Keratinocyte (primary cell): Measurements from ENCODE around the gene RAVER1. TPM values are rescaled to one million over a fixed set of nuclear protein-coding genes. Genes with fewer than 3 reads are reported as not detected.

Source experiments
- DNase-seq: peaks from one replicate; pipeline ENCODE4 v3.0.0-alpha.2; 2011; ENCODE audit warnings: low read depth, missing footprints, low spot score
- FAIRE-seq: peaks from 2 replicates; lab custom pipeline; 2011; peaks lifted over from hg19 to GRCh38; lab: Jason Lieb, UNC
- H2AFZ ChIP-seq: 2 replicates; pipeline ENCODE4 v1.6.0; 2012; ENCODE audit warnings: low read length, control low read depth, inconsistent platforms; ENCODE audit not compliant: control insufficient read depth
- H3K27ac ChIP-seq: 2 replicates; pipeline ENCODE4 v1.5.1; 2011; ENCODE audit warnings: low read length; ENCODE audit not compliant: control insufficient read depth, insufficient read depth
- H3K27me3 ChIP-seq: 3 replicates; pipeline ENCODE4 v1.6.0; 2011; ENCODE audit warnings: low read length; ENCODE audit not compliant: control insufficient read depth, insufficient read depth; ENCODE audit errors: extremely low read depth
- H3K36me3 ChIP-seq, 2 experiments: 2 replicates in 1 of 2; 3 replicates in 1 of 2; pipeline ENCODE4 v1.5.1; 2011; ENCODE audit warnings: low read length in 2 of 2, mild to moderate bottlenecking in 1 of 2; ENCODE audit not compliant: control insufficient read depth in 2 of 2, insufficient read depth in 2 of 2; ENCODE audit errors: extremely low read depth in 1 of 2
- H3K4me1 ChIP-seq: 3 replicates; pipeline ENCODE4 v1.5.1; 2011; ENCODE audit warnings: low read length; ENCODE audit not compliant: control insufficient read depth, insufficient read depth; ENCODE audit errors: extremely low read depth
- H3K4me2 ChIP-seq: 3 replicates; pipeline ENCODE4 v1.6.0; 2011; ENCODE audit warnings: low read depth, low read length; ENCODE audit not compliant: control insufficient read depth, insufficient read depth; ENCODE audit errors: extremely low read depth
- H3K4me3 ChIP-seq, 3 experiments: fragments of 200-600 bp in 1 of 3; sonication (generic) in 1 of 3; 2 replicates in 2 of 3; 3 replicates in 1 of 3; pipeline ENCODE4 v1.5.1; 2011 to 2016; ENCODE audit warnings: low read length in 3 of 3, mild to moderate bottlenecking in 3 of 3, control low read depth in 2 of 3, inconsistent platforms in 1 of 3, low read depth in 1 of 3, mixed read lengths in 1 of 3, mixed run types in 1 of 3, moderate library complexity in 1 of 3; ENCODE audit not compliant: control insufficient read depth in 2 of 3, insufficient read depth in 2 of 3; ENCODE audit errors: extremely low read depth in 1 of 3
- H3K79me2 ChIP-seq: 2 replicates; pipeline ENCODE4 v1.6.0; 2012; ENCODE audit warnings: low read length; ENCODE audit not compliant: control insufficient read depth, insufficient read depth
- H3K9ac ChIP-seq: 3 replicates; pipeline ENCODE4 v1.6.0; 2011; ENCODE audit warnings: low read length; ENCODE audit not compliant: control insufficient read depth, insufficient read depth; ENCODE audit errors: extremely low read depth
- H3K9me1 ChIP-seq: 3 replicates; pipeline ENCODE4 v1.6.0; 2011; ENCODE audit warnings: low read length; ENCODE audit not compliant: control insufficient read depth, insufficient read depth; ENCODE audit errors: extremely low read depth
- H3K9me3 ChIP-seq: 2 replicates; pipeline ENCODE4 v1.5.1; 2012; ENCODE audit warnings: low read depth, low read length; ENCODE audit not compliant: control insufficient read depth
- H4K20me1 ChIP-seq: 3 replicates; pipeline ENCODE4 v1.6.0; 2011; ENCODE audit warnings: low read length; ENCODE audit not compliant: control insufficient read depth, insufficient read depth; ENCODE audit errors: extremely low read depth
- EZH2 ChIP-seq: IDR thresholded peaks from one replicate; pipeline ENCODE4 v1.6.1; 2012; ENCODE audit warnings: inconsistent platforms, mild to moderate bottlenecking, low read length, moderate library complexity
- dilution Hi-C: fragments of 300-500 bp; cut with MboI; formaldehyde crosslinking; loops from one replicate; pipeline ENCODE4 v1.7.0; 2020; ENCODE audit warnings: low sequenced_read_pairs; ENCODE audit not compliant: extremely low pct_ligation_motif_present
- polyA plus RNA-seq, 5 experiments: library from polyadenylated mRNA; depleted of rRNA in 3 of 5; stranded (reverse) in 3 of 5; stranded (forward) in 1 of 5; unstranded in 1 of 5; fragments of >200 nt; gene quantifications; 1 replicate in 1 of 5; 2 replicates in 3 of 5; 3 replicates in 1 of 5; pipeline versions ENCODE4 v1.2.1 to v1.2.3, GENCODE V29; 2011 to 2012; ENCODE audit warnings: missing spikeins in 2 of 5, low read depth in 1 of 5, low replicate concordance in 1 of 5
- TF ChIP-seq, protein P1 (sequence below), 3 experiments: IDR thresholded peaks in 1 of 3; conservative IDR thresholded peaks in 1 of 3; optimal IDR thresholded peaks in 1 of 3; 2 replicates in 2 of 3; 3 replicates in 1 of 3; pipeline versions ENCODE3 to v1.5.1; 2011; ENCODE audit warnings: low read length in 3 of 3, mild to moderate bottlenecking in 3 of 3, moderate library complexity in 2 of 3, control low read depth in 1 of 3, inconsistent platforms in 1 of 3; ENCODE audit not compliant: insufficient read depth in 2 of 3; ENCODE audit errors: extremely low read depth in 1 of 3

Gene RAVER1
- polyA plus RNA-seq, 1 donor (not counting 4 experiments of a cell fraction or from before 2014, with no cell fraction given), result 0.84 TPM

GRCh38 chr19:10321874-10322835, 11.2 kb downstream of the RAVER1 start:
- dilution Hi-C loops, result no loop called here
- DNase-seq (no peak), FAIRE-seq (no peak)
- H3K9me3 ChIP-seq, result no peaks in the 10 kb centered on the region
- no peak overlapping the region for H3K9ac ChIP-seq
- no peaks in the 10 kb centered on the region for H3K27me3 ChIP-seq
- H3K4me3 ChIP-seq, result no peak overlapping the region
- no peaks in the 10 kb centered on the region for H3K4me1 ChIP-seq
- no peaks in the 10 kb centered on the region for H3K9me1 ChIP-seq
- no peak overlapping the region for H3K4me2 ChIP-seq
- TF ChIP-seq EZH2, result no peak
- TF ChIP-seq, protein P1, sequence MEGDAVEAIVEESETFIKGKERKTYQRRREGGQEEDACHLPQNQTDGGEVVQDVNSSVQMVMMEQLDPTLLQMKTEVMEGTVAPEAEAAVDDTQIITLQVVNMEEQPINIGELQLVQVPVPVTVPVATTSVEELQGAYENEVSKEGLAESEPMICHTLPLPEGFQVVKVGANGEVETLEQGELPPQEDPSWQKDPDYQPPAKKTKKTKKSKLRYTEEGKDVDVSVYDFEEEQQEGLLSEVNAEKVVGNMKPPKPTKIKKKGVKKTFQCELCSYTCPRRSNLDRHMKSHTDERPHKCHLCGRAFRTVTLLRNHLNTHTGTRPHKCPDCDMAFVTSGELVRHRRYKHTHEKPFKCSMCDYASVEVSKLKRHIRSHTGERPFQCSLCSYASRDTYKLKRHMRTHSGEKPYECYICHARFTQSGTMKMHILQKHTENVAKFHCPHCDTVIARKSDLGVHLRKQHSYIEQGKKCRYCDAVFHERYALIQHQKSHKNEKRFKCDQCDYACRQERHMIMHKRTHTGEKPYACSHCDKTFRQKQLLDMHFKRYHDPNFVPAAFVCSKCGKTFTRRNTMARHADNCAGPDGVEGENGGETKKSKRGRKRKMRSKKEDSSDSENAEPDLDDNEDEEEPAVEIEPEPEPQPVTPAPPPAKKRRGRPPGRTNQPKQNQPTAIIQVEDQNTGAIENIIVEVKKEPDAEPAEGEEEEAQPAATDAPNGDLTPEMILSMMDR (optimal IDR thresholded peaks at IDR 0.05 in 1 of 3, IDR thresholded peaks at IDR 0.05 in 1 of 3, conservative IDR thresholded peaks at IDR 0.05 in 1 of 3; ENCODE audit: extremely low read depth in 1 of 3, insufficient read depth in 2 of 3, low read length in 3 of 3), result no peak
- H2AFZ ChIP-seq, result no peak overlapping the region
- no peaks in the 10 kb centered on the region for H3K79me2 ChIP-seq
- peaks cover 23 to 33% of the 10 kb centered on the region in 2 experiments for H3K36me3 ChIP-seq
- no peak overlapping the region for H3K27ac ChIP-seq
- H4K20me1 ChIP-seq, result no peaks in the 10 kb centered on the region

DNA sequence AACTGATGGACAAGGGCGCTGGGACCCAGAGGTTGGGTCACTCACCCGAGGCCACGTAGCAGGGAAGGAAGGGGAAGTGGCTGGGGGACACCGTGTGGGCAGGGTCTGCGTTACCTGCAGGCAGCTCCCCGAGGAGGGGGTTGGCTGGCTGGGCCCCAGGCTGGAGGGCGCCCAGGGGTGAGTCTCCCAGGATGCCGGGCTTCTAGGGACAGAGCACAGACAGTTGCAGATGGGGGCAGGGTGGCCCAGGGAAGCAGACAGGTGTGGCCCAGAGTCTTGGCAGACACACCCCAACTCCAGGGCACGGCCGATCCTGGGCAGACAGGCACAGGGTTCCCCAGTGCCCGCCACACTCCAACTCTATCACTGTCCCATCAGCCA, 11.9 kb downstream of the RAVER1 start:
- no peak overlapping the region for H3K27ac ChIP-seq
- no peaks in the 10 kb centered on the region for H3K9me1 ChIP-seq
- H3K9me3 ChIP-seq, result no peaks in the 10 kb centered on the region
- H4K20me1 ChIP-seq, result no peaks in the 10 kb centered on the region
- FAIRE-seq, result no peak
- H3K27me3 ChIP-seq, result no peaks in the 10 kb centered on the region
- H2AFZ ChIP-seq, result no peak overlapping the region
- no peak overlapping the region for H3K4me2 ChIP-seq
- H3K4me3 ChIP-seq, result no peak overlapping the region
- H3K9ac ChIP-seq, result no peak overlapping the region
- TF ChIP-seq, protein P1 (optimal IDR thresholded peaks at IDR 0.05 in 1 of 3, IDR thresholded peaks at IDR 0.05 in 1 of 3, conservative IDR thresholded peaks at IDR 0.05 in 1 of 3; ENCODE audit: extremely low read depth in 1 of 3, insufficient read depth in 2 of 3, low read length in 3 of 3), result no peak
- no peak for TF ChIP-seq EZH2
- H3K4me1 ChIP-seq, result no peaks in the 10 kb centered on the region
- peaks cover 22 to 30% of the 10 kb centered on the region in 2 experiments for H3K36me3 ChIP-seq
- DNase-seq, result no peak
- no peaks in the 10 kb centered on the region for H3K79me2 ChIP-seq
- dilution Hi-C loops, result no loop called here
